Measurements from ENCODE around the gene GPR171.

- TF ChIP-seq POLR2A (IDR thresholded peaks at IDR 0.05) (no peak), CTCF (IDR thresholded peaks at IDR 0.05) (no peak)
These were observed 10.9 kb upstream of the GPR171 start for GRCh38 chr3:151213881-151214280.

Data from Peyer's patch (tissue), 4 donors.